IPS-18a (cell line): ENCODE measurements around the gene PRDX4.

Experiments used
- H3K27ac ChIP-seq: one replicate; pipeline ENCODE4 v1.5.1; 2013; ENCODE audit warnings: low read length
- H3K27me3 ChIP-seq: one replicate; pipeline ENCODE4 v1.6.1; 2013; ENCODE audit warnings: mild to moderate bottlenecking, low read length; ENCODE audit not compliant: control insufficient read depth, insufficient read depth
- H3K36me3 ChIP-seq: one replicate; pipeline ENCODE4 v1.6.1; 2013; ENCODE audit warnings: low read depth, low read length; ENCODE audit not compliant: control insufficient read depth
- H3K4me1 ChIP-seq: one replicate; pipeline ENCODE4 v1.6.1; 2013; ENCODE audit warnings: low read depth, low read length; ENCODE audit not compliant: control insufficient read depth
- H3K4me3 ChIP-seq: one replicate; pipeline ENCODE4 v1.5.1; 2013; ENCODE audit warnings: low read length
- H3K9ac ChIP-seq: one replicate; pipeline ENCODE4 v1.6.1; 2013; ENCODE audit warnings: mild to moderate bottlenecking, low read length, moderate library complexity
- H3K9me3 ChIP-seq: one replicate; pipeline ENCODE4 v1.6.1; 2013; ENCODE audit warnings: low read depth, low read length; ENCODE audit not compliant: control insufficient read depth

PRDX4 gene

DNA sequence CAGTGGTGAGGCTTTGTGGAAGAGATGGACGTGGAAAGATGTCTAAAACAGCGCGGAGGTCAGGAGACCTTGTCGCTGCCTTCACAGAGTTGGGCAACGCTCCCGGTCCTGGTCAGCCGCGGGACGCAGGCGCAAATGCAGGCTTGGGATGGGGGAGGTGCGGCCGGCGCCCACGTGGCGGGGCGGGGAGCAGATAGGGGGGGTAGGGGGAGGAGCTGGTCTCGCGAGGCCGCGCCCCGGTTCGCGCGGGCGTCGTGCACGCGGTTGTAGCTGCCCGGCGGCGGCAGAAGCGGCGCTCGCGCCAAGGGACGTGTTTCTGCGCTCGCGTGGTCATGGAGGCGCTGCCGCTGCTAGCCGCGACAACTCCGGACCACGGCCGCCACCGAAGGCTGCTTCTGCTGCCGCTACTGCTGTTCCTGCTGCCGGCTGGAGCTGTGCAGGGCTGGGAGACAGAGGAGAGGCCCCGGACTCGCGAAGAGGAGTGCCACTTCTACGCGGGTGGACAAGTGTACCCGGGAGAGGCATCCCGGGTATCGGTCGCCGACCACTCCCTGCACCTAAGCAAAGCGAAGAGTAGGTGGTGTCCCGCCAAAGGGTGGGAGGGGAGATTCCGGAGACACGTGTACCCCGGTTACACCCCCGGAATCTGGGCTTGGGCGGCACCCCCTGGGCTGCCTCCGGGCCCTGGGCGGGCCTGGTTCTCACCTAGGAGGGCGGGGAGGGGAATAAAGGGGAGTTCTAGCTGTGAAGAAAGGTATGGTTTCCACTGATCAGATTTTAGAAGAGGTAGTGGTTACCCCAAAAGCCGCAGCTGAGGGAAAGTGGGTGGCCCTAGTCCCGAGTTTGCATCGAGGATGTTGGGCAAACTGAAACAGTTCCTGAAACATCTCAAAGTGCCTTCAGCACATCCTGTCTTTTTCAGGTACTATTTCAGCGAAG, at the start of gene PRDX4:
Gene PRDX4 (plus strand): TSS at position 255 of the 939 bp plus-strand sequence. CDS start 78 bp downstream, at position 333.
- peaks cover 20% of the 10 kb centered on the region for H3K36me3 ChIP-seq
- H3K9me3 ChIP-seq = no peaks in the 10 kb centered on the region
- H3K27ac ChIP-seq = peak within 1 kb of the TSS; percentile 65
- peak within 1 kb of the TSS; percentile 97 for H3K4me3 ChIP-seq
- H3K4me1 ChIP-seq = peaks cover 12% of the 10 kb centered on the region
- H3K27me3 ChIP-seq = no peaks in the 10 kb centered on the region
- H3K9ac ChIP-seq = peak within 1 kb of the TSS; percentile 95

DNA sequence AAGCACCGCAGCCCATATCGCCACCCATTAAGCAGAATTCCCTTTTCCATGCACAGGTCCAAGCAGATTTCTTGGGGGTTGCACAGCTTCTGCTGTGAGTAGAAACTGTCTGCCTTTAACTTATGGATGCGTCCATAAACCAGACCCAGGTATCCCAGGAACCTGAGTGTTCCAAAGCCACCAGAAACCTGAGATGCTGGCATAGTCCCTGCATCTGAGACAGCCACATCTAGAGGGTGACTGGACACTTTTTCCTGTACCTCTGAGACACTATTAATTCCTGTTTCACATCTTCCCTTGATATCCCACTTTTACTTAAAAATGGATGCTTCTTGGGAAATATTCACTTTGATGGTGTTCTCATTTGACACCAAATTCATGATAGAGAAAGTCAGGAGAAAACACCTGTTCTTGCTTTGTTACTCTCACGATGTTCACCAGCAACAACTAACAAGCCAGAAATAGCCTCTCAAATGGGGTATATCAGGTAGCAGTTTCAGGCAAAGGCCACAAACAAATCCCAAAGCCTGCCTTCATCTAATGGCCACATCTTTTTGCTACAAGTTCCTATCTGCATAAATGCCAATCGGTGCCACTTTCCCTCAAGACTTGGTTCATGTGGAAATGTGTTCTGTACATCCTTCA, 45.5 kb upstream of the PRDX4 start:
- Histone ChIP-seq H3K4me3 (no peak overlapping the region), H3K9me3 (no peaks in the 10 kb centered on the region), H3K27ac (no peak overlapping the region), H3K36me3 (no peaks in the 10 kb centered on the region), H3K4me1 (no peaks in the 10 kb centered on the region), H3K27me3 (no peaks in the 10 kb centered on the region), H3K9ac (no peak overlapping the region)

DNA sequence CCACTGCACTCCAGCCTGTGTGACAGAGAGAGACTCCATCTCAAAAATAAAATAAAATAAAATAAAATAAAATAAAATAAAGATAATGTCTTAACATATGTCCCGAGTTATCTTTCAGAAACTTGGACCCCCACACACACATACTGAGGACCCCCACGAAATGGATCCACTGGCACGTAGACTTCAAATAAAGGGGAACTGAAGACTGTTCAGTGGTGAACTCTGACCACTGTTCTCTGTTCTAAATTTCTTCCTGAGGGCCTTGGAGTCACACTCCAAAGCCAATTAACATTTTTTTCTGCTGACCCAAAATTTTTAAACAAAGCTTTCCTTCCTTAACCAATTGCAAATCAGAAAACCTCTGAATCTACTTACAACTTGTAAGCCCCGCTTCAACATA, 43.5 kb upstream of the PRDX4 start:
- Histone ChIP-seq H3K4me3 (no peak overlapping the region), H3K27me3 (no peaks in the 10 kb centered on the region), H3K4me1 (no peaks in the 10 kb centered on the region), H3K9ac (no peak overlapping the region), H3K27ac (no peak overlapping the region), H3K36me3 (no peaks in the 10 kb centered on the region), H3K9me3 (no peaks in the 10 kb centered on the region)

DNA sequence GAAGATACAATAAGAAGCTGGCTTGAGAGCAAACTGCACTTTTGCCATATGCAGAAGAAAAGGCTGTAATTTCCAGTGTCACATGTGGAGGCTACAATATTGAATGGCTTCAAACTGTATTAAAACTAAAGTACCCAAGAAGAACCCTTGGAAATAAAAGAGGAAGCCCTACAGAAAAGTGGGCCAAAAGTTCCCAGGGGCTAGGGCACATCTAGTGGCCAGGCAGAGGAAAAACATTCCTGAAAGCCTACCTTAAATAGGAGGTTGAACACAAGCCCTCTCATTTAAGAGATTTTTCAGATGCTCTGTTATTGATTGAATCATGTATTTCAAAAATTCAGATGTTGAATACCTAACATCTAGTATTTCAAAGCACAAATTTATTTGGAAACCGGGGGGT, 40.6 kb upstream of the PRDX4 start:
- Histone ChIP-seq H3K36me3 (no peaks in the 10 kb centered on the region), H3K27me3 (no peaks in the 10 kb centered on the region), H3K9ac (no peak overlapping the region), H3K4me3 (no peak overlapping the region), H3K27ac (no peak overlapping the region), H3K4me1 (no peaks in the 10 kb centered on the region), H3K9me3 (no peaks in the 10 kb centered on the region)

DNA sequence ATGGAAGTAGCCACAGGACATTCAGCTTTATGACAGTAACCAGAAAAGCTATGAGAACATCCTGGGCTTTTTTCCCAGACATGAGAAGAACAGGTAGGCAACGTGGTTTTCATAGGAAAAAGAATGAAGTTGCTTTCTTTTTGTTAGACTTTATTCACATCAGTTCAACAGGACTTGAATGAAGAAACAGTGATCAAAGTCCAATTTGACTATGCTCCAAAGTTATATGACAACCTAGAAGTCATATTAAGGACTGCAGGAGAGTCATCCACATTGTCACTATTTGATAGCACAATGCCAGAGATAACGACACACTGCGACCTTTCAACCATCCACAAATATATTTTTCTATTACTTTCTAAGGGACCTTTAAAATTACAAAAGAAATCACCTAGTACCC, 39.2 kb upstream of the PRDX4 start:
- no peaks in the 10 kb centered on the region for H3K9me3 ChIP-seq
- no peak overlapping the region for H3K27ac ChIP-seq
- H3K9ac ChIP-seq = no peak overlapping the region
- no peaks in the 10 kb centered on the region for H3K36me3 ChIP-seq
- H3K4me1 ChIP-seq = no peaks in the 10 kb centered on the region
- H3K4me3 ChIP-seq = no peak overlapping the region
- H3K27me3 ChIP-seq = no peaks in the 10 kb centered on the region

DNA sequence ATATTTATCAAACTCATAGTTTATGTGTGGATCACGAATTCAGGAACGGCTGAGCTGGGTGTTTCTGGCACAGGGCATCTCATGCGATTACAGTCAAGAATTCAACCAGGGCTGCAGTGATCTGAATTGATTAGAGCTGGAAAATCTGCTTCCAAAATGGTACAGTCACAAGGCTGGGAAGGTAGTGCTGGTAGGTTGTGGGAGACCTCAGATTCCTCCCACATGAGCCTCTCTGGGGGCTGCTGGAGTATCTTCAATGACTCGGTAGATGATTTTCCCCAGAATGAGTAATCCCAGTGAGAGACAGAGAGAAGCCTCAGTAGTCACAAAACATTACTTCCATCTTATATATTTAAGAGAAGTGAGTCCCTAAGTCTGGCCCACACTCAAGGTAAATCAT, 36.2 kb upstream of the PRDX4 start:
- no peak overlapping the region for H3K9ac ChIP-seq
- H3K4me1 ChIP-seq = no peaks in the 10 kb centered on the region
- no peaks in the 10 kb centered on the region for H3K36me3 ChIP-seq
- no peak overlapping the region for H3K4me3 ChIP-seq
- H3K27me3 ChIP-seq = no peaks in the 10 kb centered on the region
- H3K27ac ChIP-seq = no peak overlapping the region
- no peaks in the 10 kb centered on the region for H3K9me3 ChIP-seq

DNA sequence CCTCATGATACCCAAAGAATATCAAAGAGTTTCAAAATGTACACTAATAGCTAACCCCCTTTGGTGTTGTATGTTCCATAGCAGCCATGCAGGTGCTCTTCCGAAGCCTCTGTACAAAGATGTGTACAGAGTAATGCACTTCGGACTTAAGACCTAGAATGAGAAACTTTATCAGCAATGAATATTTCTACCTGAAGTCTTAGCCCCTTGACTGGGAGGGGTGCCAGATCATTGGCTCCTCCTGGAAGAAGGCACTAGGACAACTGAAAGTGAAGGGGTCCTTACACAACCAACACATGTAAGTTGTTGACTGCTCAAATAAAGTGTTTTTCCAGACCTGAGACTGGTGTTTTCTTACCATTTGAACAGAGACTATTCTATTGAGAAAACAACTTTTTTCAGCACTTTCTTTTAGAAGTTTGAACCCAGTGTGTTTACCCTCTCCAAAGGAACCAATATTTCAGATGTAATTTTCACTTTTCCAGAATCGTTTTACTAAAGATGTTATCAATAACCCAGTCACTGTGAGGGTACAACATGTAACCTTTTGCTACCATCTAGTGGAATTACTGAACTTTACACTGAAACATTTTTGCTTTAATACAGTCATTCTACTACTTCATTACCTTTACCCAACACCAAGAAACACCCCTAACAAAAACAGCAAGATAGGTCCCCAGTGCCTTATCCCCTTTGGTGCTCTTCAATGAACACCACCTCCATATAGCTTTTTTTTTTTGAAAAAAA, 33.3 kb upstream of the PRDX4 start:
- H3K4me1 ChIP-seq = no peaks in the 10 kb centered on the region

DNA sequence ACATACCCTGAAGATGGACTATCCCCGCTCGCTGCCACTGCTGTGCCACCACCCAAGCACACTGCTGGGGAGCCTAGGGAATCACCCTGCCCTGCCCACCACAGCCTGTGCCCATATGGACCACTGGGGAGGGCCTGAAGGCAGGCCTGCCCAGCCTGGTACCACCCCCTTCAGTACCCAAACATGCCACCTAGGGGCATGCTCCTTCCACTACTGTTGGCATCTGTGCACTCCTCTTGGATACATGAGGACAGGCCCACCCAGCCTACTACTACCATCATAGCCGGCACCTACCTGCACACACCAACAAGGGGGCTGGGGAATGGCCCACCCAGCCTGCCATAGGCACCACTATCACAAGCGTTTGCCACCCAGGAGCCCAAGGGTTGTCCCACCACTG, 30.1 kb upstream of the PRDX4 start:
- Histone ChIP-seq H3K4me1 (no peaks in the 10 kb centered on the region), H3K9me3 (no peaks in the 10 kb centered on the region), H3K27me3 (no peaks in the 10 kb centered on the region), H3K36me3 (no peaks in the 10 kb centered on the region), H3K4me3 (no peak overlapping the region), H3K9ac (no peak overlapping the region), H3K27ac (no peak overlapping the region)

More for the DNA sequence above, 33.3 kb upstream of the PRDX4 start:
- Histone ChIP-seq H3K27me3 (no peaks in the 10 kb centered on the region), H3K27ac (no peak overlapping the region), H3K9ac (no peak overlapping the region), H3K9me3 (no peaks in the 10 kb centered on the region), H3K36me3 (no peaks in the 10 kb centered on the region), H3K4me3 (no peak overlapping the region)

DNA sequence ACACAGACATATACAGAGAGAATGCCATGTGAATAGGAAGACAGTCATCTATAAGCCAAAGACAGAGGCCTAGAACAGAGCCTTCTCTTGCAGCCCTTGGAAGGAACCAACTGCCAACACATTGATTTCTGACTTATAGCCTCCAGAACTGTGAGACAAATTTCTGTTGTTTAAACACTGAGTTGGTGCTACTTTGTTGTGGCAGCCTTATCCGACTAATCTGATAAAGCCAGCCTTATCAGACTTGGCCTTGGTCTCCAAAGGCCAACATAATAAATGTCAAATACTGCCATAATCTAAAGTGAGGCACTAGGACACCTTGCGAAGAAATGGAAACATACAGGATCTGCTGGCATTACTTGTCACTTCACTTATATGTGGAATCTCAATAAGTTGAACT, 24.3 kb upstream of the PRDX4 start:
- Histone ChIP-seq H3K27ac (no peak overlapping the region), H3K9me3 (no peaks in the 10 kb centered on the region), H3K36me3 (no peaks in the 10 kb centered on the region), H3K9ac (no peak overlapping the region), H3K4me1 (no peaks in the 10 kb centered on the region), H3K27me3 (no peaks in the 10 kb centered on the region), H3K4me3 (no peak overlapping the region)

DNA sequence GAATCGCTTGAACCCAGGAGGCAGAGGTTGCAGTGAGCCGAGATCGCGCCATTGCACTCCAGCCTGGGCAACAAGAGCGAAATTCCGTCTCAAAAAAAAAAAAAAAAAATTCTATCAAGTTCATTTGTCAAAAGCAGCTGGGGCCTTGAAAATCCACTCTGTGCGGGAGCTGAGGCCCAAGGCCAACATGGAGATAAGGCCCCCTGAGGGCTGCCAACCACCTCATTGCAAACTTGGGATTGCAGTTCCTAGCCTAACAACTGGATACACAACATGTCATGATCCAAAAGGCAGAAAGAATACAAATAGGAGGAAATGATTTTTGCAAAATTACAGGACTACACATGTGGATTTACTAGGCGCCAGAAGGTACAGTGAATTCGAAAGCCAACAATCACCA, 22.5 kb upstream of the PRDX4 start:
- no peaks in the 10 kb centered on the region for H3K4me1 ChIP-seq
- no peaks in the 10 kb centered on the region for H3K27me3 ChIP-seq
- H3K27ac ChIP-seq = no peak overlapping the region
- H3K36me3 ChIP-seq = no peaks in the 10 kb centered on the region
- H3K9ac ChIP-seq = no peak overlapping the region
- no peaks in the 10 kb centered on the region for H3K9me3 ChIP-seq
- H3K4me3 ChIP-seq = no peak overlapping the region

DNA sequence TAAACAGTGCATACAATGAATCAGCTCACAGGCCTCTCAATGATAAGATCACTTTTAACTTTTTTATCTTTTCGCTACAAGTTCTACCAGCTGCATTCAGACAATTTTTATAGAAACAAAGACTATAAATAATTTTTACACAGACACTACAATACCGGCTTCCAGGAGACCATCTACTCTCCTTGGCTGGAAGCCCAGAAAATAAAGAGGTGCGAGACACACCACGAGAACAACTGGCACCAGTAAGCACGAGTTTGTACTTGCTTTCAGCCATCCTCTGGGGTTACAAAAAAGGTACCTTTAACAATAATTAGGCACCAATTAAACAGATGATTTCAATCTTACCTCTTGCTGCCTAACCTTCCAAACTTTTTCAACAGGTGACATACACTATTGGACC, 11.2 kb upstream of the PRDX4 start:
- no peak overlapping the region for H3K9ac ChIP-seq
- H3K4me3 ChIP-seq = no peak overlapping the region
- no peaks in the 10 kb centered on the region for H3K27me3 ChIP-seq
- H3K36me3 ChIP-seq = no peaks in the 10 kb centered on the region
- peaks cover 17% of the 10 kb centered on the region for H3K4me1 ChIP-seq
- no peak overlapping the region for H3K27ac ChIP-seq
- no peaks in the 10 kb centered on the region for H3K9me3 ChIP-seq
